22Rv1 (cell line): ENCODE measurements around the gene PIK3C2B.

ENCODE experiments used
- CTCF ChIP-seq: fragments of 450-650 bp; IDR thresholded peaks from 2 replicates; pipeline ENCODE4 v1.5.1; 2017; ENCODE audit warnings: mild to moderate bottlenecking
- ZFX ChIP-seq: fragments of 450-650 bp; IDR thresholded peaks from 2 replicates; pipeline ENCODE4 v1.6.1; 2017; ENCODE audit warnings: antibody characterized with exemption, borderline replicate concordance

GRCh38 chr1:204509186-204509635 lies 14.6 kb upstream of the PIK3C2B start:
- TF ChIP-seq CTCF: no peak
- TF ChIP-seq ZFX: no peak
